HG02610 (cell line): ENCODE measurements around the gene MYO18A.

Source experiments
- ATAC-seq: cut with Tn5 transposase; IDR thresholded peaks from one replicate; pipeline ENCODE4 v1.9.1; 2021; ENCODE audit warnings: mild to moderate bottlenecking, moderate library complexity; ENCODE audit not compliant: unreplicated experiment

The MYO18A gene

DNA sequence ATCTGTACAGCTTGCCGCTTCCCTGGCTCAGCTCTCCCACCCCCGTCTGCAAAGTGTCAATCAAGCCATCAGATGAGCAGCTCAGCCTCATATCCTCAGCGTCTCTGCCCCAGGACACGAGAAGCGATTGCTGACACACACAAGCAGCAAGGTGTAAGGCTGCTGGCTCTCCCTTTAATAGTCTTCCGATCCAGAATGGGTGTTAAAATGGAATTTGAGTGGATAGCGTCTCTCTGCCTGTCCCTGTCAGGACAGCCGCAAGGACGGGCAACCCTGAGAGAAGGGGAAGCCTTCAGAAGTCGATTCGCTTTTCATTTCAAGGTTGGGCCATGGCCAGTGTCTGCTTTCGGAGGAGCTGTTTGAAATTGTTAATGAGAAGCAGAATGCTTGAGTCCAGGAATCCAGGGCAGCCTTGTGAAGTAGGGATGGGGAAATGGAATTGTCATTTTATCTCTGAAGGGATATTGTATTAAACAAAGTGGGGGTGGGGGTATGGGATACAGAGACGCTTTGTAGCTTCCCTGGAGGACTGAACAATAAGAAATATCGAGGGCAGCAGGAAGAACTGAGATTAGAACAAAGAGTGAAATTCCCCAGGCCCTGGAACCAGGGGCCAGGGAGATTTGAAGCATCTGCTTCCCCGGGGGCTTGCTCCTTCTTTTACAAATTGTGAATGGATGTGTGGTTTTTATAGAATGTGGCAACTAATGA is 142.0 kb downstream of the MYO18A start:
- ATAC-seq = no peak

DNA sequence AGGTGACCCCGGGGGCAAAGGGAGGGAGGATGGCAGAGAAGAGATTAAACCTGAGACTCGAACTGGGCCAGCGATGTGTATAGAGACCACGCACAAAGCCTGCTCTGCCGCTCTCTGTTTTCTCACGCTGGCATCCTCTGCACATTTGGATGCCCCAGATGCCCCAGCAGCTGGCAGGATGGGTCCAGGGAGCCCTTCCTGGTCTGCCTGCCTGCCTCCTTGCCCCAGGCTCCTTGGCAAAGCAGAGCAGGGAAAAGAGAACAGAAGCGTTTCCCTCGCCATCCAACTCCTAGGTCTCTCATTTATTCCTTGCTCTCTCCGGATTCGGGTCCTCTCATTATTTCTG is 142.5 kb downstream of the MYO18A start:
- ATAC-seq = no peak

DNA sequence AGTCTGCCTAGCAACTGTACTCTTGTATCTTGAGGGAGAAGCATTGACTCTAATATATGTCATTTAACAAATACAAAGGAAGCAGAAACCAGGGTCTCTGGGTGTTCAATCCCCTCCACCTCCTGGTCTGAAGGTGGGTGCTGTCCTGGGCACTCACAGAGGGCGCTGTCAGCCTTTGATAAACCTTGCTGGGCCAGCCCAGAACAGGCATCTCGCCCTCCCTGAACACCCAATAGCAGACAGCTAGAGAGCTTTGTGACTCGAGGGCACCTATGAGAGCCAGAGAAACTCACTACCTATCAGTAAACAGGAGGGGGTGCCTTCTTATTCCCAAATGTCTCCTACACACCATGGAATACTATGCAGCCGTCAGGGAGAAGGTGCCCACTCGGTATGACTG is 143.6 kb downstream of the MYO18A start:
- no peak for ATAC-seq

DNA sequence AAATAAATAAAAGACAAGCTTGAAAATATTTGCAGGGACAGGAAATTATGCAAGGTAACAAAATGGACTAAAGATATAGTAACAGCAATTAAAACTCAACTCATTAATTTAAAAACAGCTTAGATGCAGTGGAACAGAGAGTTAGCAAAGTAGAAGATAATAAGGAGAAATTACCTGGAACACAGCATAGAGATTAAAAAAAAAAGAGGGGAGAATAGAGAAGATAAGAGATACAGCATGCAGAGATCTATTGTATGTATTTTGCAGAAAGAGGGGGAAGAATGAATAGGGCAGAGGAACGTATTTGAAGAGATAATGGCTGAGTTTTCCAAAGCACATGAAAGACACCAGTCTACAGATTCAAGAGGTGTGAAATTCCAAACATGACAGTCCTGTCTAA is 145.7 kb downstream of the MYO18A start:
- ATAC-seq = no peak

DNA sequence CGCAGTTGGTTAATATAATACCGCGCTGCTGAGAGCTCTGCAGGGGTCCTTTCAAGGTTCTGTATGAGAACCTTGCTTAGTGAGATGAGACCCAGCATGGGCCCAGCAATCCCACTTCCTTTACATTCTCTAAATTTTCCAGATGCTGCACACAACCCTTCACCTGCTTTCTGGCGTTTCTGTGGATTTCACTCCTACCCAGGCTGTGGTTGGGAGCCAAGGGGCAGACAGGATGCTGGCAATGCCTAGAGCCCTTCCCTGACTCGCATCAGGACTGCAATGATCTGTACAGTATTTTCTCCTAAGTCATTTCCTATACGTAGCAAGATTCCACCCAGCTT is 147.4 kb downstream of the MYO18A start:
- ATAC-seq = no peak

DNA sequence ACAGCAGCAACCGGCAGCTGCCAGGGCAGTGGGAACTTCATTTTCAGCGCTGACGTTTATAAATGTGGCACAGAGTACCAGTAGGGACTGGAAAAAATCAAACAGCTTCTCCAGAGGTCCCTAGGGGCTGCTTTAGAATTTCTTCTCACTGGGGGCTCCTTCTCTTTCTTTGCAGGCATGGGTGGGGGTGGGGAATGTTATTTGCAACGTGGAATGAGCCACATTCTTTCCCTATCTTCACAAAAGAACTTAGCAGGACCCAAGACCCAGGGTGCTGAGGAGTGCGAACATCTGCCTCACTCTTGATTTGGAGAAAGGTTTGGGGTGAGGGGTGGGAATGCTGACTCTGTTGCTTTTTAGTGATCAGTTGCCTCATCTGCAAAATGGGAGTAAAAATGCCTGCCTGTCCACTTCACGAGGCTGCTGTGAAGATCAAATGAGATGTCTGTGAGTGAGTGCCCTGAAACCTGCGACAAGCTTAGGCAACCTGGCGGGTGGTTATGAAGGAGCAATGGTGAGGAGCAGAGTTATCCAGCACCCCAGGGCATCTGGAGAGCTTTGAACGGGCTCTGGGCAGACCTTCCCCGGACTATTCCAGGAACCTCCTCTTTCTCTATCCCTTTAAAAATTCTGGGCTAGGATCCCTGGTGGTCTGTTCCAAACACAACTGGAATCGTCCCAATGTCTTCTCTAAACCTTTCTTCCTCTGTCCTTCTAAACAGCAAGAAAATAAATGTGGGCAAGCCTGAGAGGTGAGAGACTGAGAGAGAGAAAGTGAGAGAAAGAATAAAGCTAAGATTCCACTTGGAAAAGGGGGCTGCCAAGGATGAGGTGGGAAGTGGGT is 148.0 kb downstream of the MYO18A start:
- no peak for ATAC-seq

DNA sequence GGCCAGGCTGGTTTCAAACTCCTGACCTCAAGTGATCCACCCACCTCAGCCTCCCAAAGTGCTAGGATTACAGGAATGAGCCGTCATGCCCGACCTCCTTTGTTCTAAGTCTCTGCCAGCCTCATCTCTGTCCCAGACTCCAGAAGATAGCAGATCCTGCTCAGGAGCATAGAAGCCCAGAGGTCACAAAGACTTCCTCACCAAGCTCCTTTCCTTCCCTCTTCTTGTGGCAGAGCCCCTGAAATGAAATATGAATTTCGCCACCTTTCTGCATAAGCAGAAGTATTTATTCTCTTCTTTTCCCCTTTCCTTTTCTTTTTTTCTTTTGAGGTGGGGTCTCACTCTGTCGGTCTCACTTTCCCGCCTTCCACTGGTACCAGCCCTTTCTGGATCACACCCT is 148.7 kb downstream of the MYO18A start:
- ATAC-seq = no peak

DNA sequence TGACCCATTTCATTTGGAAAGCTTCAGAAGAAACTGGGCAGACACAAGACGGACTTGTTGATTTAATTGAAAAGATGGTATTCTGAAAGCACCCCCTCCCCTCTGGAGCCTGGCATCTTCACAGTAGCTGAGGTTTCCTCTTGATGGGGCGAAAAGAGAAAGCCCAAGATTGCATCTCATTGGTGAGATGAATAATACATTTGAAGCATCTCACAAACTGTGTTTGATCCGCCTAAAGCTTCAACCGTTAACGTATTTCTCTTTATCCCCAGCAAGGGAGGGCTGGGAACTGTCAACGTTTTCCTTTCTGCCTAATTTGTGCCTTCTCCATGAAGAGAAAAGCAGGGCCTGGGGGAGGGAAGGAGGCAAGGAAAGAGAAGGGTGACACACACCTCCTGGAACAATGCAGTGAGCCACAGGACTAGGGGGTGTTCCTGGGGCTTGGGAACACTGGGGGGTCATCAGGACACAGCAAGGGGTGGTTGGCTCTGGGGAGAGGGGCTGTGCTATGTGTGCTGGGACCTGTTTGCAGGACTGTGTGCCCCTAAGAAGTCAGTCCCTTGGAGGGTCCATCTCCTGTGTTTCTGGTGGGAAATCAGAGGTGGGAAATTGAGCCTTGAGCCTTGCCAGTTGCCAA is 155.8 kb downstream of the MYO18A start:
- no peak for ATAC-seq

DNA sequence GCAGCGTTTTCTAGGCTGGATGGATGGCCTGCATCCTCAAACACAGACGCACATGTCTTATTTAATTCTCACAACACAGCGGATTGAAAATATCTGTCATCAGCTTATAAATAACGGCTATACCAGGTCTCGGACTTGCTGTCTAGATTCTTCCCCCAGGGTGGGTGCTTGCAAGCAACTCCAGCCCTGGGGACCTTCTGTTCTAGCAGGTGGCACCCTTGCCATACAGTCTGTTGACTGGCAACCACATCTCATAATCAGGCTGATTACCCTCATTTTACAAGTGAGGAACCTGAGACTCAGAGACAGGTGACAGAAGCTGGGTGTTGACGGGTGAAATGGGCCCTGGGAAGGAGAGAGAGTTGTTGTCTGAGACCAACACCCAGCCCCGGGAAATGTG is 158.1 kb downstream of the MYO18A start:
- ATAC-seq = no peak

DNA sequence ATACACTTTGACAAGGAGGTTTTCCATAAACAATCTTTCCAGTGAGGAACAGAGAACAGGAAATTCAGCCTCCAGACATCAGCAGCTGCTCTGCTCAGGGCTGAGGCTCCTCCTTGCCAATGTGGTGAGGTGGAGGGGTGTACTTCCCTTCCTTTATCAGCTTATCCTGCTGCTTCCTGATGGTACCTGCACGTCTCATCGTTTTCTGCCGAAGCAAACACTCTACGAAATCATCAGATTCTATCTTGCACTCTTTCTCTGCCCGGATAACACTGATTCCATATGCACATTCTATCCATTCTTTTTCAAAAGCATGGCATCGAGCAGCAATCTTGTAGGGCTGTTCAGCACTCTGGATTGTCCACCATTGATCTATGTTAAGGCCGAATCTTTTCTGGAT is 159.0 kb downstream of the MYO18A start:
- no peak for ATAC-seq
